Pons (tissue), 1 donor: ENCODE results near the gene TMEM143.

Experiments used
- DNase-seq: peaks from one replicate; pipeline ENCODE4 v3.0.0-alpha.2; 2016; ENCODE audit warnings: low spot score

TMEM143 gene

GRCh38 chr19:48359123-48359522 lies 4.6 kb downstream of the TMEM143 start:
- no peak for DNase-seq

GRCh38 chr19:48355365-48355954 lies 8.3 kb downstream of the TMEM143 start:
- no peak for DNase-seq

- no peak for DNase-seq
Measured at GRCh38 chr19:48354332-48354992, 9.3 kb downstream of the TMEM143 start.

- DNase-seq: no peak
Measured at GRCh38 chr19:48353677-48354076, 10.1 kb downstream of the TMEM143 start.

- no peak for DNase-seq
Measured at GRCh38 chr19:48351341-48351752, 12.4 kb downstream of the TMEM143 start.

- DNase-seq: no peak
Measured at GRCh38 chr19:48350856-48351255, 12.9 kb downstream of the TMEM143 start.

- no peak for DNase-seq
Measured at GRCh38 chr19:48348737-48349136, 15.0 kb downstream of the TMEM143 start.

GRCh38 chr19:48348045-48348444 lies 15.7 kb downstream of the TMEM143 start:
- no peak for DNase-seq

- no peak for DNase-seq
Measured at GRCh38 chr19:48346191-48346590, 17.5 kb downstream of the TMEM143 start.

- DNase-seq: no peak
Measured at GRCh38 chr19:48344892-48345291, 18.8 kb downstream of the TMEM143 start.

GRCh38 chr19:48342841-48343540 lies 20.7 kb downstream of the TMEM143 start:
- no peak for DNase-seq

- no peak for DNase-seq
Measured at GRCh38 chr19:48342414-48342738, 21.4 kb downstream of the TMEM143 start.

GRCh38 chr19:48341515-48342413 lies 22.0 kb downstream of the TMEM143 start:
- no peak for DNase-seq

GRCh38 chr19:48340995-48341394 lies 22.7 kb downstream of the TMEM143 start:
- no peak for DNase-seq

- DNase-seq: no peak
Measured at GRCh38 chr19:48338802-48339503, 24.8 kb downstream of the TMEM143 start.

GRCh38 chr19:48338253-48338755 lies 25.4 kb downstream of the TMEM143 start:
- no peak for DNase-seq

GRCh38 chr19:48333467-48334384 lies 30.0 kb downstream of the TMEM143 start:
- peak; percentile 82 for DNase-seq

GRCh38 chr19:48332662-48333466 lies 30.9 kb downstream of the TMEM143 start:
- DNase-seq: peak; percentile 98

GRCh38 chr19:48332351-48332661 lies 31.4 kb downstream of the TMEM143 start:
- DNase-seq: no peak
